Stimulated activated naive CD8-positive, alpha-beta T cell treated with anti-CD3 and anti-CD28 coated beads, Interleukin-15, amount 100 ng/mL, for 72 hours (primary cell): Measurements from ENCODE around the gene MCEE.
A peak's percentile ranks its signal among the peaks of the same experiment; 100 is the strongest.
"Not testable (repeated sequence)": the region's sequence is repeated elsewhere in the genome, so short reads cannot be mapped to it uniquely, and the experiment has no call there.

Experiments used
- ATAC-seq: fragments of 150-1000 bp; cut with Tn5 transposase; 2 replicates; pipeline ENCODE4 v1.10.0; 2021; ENCODE audit warnings: mild to moderate bottlenecking, moderate library complexity
- DNase-seq, 2 donors: peaks; one replicate each; pipeline ENCODE4 v3.0.0; 2021 to 2022
- H3K27ac Mint-ChIP-seq, 2 donors: one replicate each; pipeline ENCODE4 v1.8.0; 2022; ENCODE audit warnings: mild to moderate bottlenecking in 2 of 2, mixed read lengths in 2 of 2, moderate library complexity in 2 of 2
- H3K27me3 Mint-ChIP-seq: one replicate; pipeline ENCODE4 v1.8.0; 2022; ENCODE audit warnings: mixed read lengths
- H3K4me1 Mint-ChIP-seq: one replicate; pipeline ENCODE4 v1.8.0; 2022; ENCODE audit warnings: mild to moderate bottlenecking, mixed read lengths
- H3K4me3 Mint-ChIP-seq, 2 donors: one replicate each; pipeline ENCODE4 v1.8.0; 2022; ENCODE audit warnings: mild to moderate bottlenecking in 2 of 2, mixed read lengths in 2 of 2, moderate library complexity in 1 of 2
- H3K9me3 Mint-ChIP-seq, 2 donors: one replicate each; pipeline ENCODE4 v1.8.0; 2022; ENCODE audit warnings: mixed read lengths in 2 of 2

The MCEE gene

DNA sequence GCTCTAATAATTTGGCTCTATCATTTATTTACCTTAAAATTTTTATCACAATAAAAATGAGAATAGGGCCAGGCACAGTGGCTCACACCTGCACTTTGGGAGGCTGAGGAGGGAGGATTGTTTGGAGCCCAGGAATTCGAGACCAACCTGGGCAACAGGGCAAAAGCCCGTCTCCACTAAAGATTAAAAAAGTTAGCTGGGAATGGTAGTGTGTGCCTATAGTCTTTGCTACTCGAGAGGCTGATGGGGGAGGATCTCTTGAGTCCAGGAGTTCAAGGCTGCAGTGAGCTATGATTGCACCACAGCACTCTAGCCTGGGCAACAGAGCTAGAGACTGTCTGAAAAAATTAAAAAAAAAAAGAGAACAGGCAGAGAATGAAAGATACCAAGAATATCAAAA, 6.1 kb upstream of the MCEE start:
- no peak for ATAC-seq
- Mint-ChIP-seq H3K4me3 (no peak overlapping the region), H3K4me1 (no peaks in the 10 kb centered on the region), H3K27ac (no peak overlapping the region), H3K27me3 (no peaks in the 10 kb centered on the region), H3K9me3 (no peaks in the 10 kb centered on the region)
- DNase-seq, result no peak

DNA sequence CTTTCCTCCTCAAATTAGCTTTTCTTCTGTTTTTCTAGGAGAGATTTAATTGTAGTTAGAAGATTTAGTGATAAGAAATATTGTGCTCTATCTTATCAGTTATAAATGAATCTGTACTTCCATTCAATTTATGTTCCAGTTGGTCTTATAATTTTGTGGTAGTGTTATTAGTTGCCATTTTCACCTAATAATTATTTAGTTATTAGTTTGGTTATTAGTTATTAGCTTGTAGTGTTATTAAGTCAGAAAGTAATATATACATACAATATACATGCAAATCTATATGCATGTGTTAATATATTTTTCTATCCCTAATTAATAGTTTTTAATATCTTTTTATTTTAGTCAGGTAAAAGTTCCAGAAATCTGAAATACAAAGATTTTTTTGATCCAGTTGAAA, 3.6 kb upstream of the MCEE start:
- no peak for ATAC-seq

DNA sequence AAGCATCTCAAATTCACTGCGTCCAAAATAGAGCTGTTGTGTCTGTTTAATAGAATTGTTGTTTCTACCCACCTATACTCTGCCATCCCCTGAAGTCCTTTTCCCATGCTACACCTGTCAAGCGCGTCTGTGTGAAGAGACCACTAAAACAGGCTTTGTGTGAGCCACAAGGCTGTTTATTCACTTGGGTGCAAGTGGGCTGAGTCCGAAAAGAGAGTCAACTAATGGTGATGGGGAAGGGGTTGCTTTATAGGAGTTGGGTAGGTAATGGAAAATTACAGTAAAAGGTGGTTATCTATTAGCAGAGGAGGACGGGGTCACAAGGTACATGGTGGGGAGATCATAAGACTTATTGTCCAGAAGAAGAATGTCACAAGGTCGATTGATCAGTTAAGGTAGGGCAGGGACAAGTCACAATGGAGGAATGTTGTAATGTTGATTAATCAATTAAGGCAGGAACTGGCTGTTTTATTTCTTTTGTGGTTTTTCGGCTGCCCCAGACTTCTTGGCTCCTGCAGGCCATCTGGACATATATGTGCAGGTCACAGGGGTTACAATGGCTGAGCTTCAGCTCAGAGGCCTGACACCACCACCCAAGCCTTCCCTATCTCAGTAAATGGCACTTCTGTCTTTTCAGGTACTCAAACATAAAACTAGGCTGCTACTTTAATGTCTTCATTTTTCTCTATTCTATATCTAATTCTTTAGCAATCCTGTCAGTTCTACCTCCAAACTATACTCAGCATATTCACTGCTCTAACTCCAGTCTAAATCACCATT, 1.5 kb upstream of the MCEE start:
- not testable (repeated sequence) for ATAC-seq, H3K4me1 Mint-ChIP-seq, H3K27me3 Mint-ChIP-seq, H3K27ac Mint-ChIP-seq, H3K4me3 Mint-ChIP-seq, H3K9me3 Mint-ChIP-seq, DNase-seq

More for the DNA sequence above, 3.6 kb upstream of the MCEE start:
- DNase-seq, result no peak
- Mint-ChIP-seq H3K27me3 (no peaks in the 10 kb centered on the region), H3K4me3 (no peak overlapping the region), H3K4me1 (no peaks in the 10 kb centered on the region), H3K9me3 (no peaks in the 10 kb centered on the region), H3K27ac (no peak overlapping the region)

DNA sequence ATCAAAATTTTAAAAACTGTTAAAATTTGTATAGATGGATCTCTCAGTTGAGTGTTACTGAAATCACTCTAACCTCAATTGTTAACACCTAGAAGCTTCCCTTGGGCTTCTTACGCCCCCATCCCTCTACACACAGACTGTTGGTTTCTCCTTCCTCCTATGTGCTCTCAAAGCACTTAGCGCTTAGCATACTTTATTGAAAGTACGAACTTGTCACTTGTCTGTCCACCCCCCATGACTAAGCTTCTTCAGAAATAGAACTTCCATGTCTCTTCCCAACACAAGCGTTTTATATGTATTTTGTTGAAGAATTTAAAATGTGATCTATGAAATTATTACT, 846 bp upstream of the MCEE start:
- Mint-ChIP-seq H3K27ac (no peak overlapping the region), H3K27me3 (no peaks in the 10 kb centered on the region), H3K9me3 (no peaks in the 10 kb centered on the region), H3K4me3 (no peak overlapping the region), H3K4me1 (peaks cover 8% of the 10 kb centered on the region)
- DNase-seq, result no peak
- ATAC-seq, result peak; percentile 42

GRCh38 chr2:71129902-71130151, 202 bp downstream of the MCEE start:
- no peak for DNase-seq
- Mint-ChIP-seq H3K4me1 (peaks cover 8% of the 10 kb centered on the region), H3K4me3 (no peak overlapping the region), H3K9me3 (no peaks in the 10 kb centered on the region), H3K27me3 (no peaks in the 10 kb centered on the region), H3K27ac (no peak overlapping the region)
- ATAC-seq, result peak; percentile 63

DNA sequence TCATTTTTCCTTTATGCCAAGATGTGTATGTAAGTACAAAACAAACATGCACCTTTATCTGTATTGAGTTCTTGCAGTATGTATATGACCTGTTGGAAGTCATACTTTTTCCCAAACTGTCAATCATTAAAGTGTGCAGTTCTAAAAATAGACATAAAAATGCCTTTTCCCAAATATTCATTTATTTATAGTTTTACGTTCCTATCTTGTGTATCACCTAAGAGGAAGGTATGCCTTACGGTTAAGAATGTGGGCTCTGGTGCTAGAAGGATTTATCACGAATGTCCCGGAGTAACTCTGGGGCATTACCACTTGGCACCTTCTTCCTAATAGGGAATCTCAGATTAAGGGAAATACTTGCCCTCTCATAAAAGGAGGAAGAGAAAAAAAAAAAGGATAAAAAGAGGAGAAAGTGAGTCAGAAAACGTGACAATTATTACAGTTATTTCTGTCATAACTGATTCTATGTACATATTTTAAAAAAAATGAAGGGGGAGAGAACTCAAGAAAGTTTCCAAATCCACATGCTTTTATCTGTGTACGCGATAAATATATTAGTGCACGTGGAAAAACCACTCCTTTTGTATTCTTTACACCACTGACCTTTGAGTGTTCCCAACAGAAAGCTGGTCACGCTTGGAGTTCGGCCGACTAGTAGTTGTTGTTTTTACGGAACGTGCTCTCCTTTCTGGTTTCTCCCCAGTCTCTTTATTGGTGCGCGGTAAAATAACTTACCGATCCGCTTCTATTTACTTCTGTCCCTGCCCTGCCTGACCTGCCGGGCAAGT, 721 bp downstream of the MCEE start:
- DNase-seq (no peak), ATAC-seq (no peak)
- peaks cover 8% of the 10 kb centered on the region for H3K4me1 Mint-ChIP-seq
- H3K4me3 Mint-ChIP-seq, result no peak overlapping the region
- no peaks in the 10 kb centered on the region for H3K9me3 Mint-ChIP-seq
- H3K27me3 Mint-ChIP-seq, result no peaks in the 10 kb centered on the region
- peak overlapping the region; percentile 58 to 97 for H3K27ac Mint-ChIP-seq

- no peak overlapping the region for H3K4me3 Mint-ChIP-seq
- H3K27ac Mint-ChIP-seq, result no peak overlapping the region
- no peaks in the 10 kb centered on the region for H3K27me3 Mint-ChIP-seq
- DNase-seq (no peak), ATAC-seq (no peak)
- peaks cover 8% of the 10 kb centered on the region for H3K4me1 Mint-ChIP-seq
- peaks cover 0 to 8% of the 10 kb centered on the region in 2 donors for H3K9me3 Mint-ChIP-seq
These were observed 3.1 kb downstream of the MCEE start for GRCh38 chr2:71126957-71127356.

- Mint-ChIP-seq H3K27ac (no peak overlapping the region), H3K9me3 (peaks cover 0 to 8% of the 10 kb centered on the region in 2 donors), H3K4me1 (peaks cover 8% of the 10 kb centered on the region), H3K27me3 (no peaks in the 10 kb centered on the region), H3K4me3 (no peak overlapping the region)
- DNase-seq (no peak), ATAC-seq (no peak)
These were observed 4.3 kb downstream of the MCEE start for GRCh38 chr2:71125506-71126294.

GRCh38 chr2:71122387-71123298, 7.4 kb downstream of the MCEE start:
- Mint-ChIP-seq H3K4me1 (peaks cover 5% of the 10 kb centered on the region), H3K9me3 (peaks cover 0 to 8% of the 10 kb centered on the region in 2 donors), H3K27me3 (no peaks in the 10 kb centered on the region), H3K27ac (no peak overlapping the region), H3K4me3 (no peak overlapping the region)
- DNase-seq, result no peak
- ATAC-seq, result no peak

GRCh38 chr2:71121479-71121878, 8.6 kb downstream of the MCEE start:
- Mint-ChIP-seq H3K4me3 (no peak overlapping the region), H3K9me3 (peaks cover 0 to 8% of the 10 kb centered on the region in 2 donors), H3K27ac (no peak overlapping the region), H3K4me1 (peaks cover 4% of the 10 kb centered on the region), H3K27me3 (no peaks in the 10 kb centered on the region)
- no peak for DNase-seq
- no peak for ATAC-seq

GRCh38 chr2:71120195-71120594, 9.8 kb downstream of the MCEE start:
- Mint-ChIP-seq H3K4me3 (no peak overlapping the region), H3K4me1 (peaks cover 4% of the 10 kb centered on the region), H3K9me3 (peaks cover 0 to 8% of the 10 kb centered on the region in 2 donors), H3K27me3 (no peaks in the 10 kb centered on the region), H3K27ac (no peak overlapping the region)
- no peak for ATAC-seq
- no peak for DNase-seq

GRCh38 chr2:71117063-71117462, 13.0 kb downstream of the MCEE start:
- Mint-ChIP-seq H3K27ac (no peak overlapping the region), H3K4me1 (peaks cover 4% of the 10 kb centered on the region), H3K27me3 (no peaks in the 10 kb centered on the region), H3K4me3 (no peak overlapping the region), H3K9me3 (no peaks in the 10 kb centered on the region)
- ATAC-seq, result no peak
- no peak for DNase-seq

- H3K9me3 Mint-ChIP-seq, result no peaks in the 10 kb centered on the region
- DNase-seq, result no peak
- H3K27ac Mint-ChIP-seq, result no peak overlapping the region
- no peaks in the 10 kb centered on the region for H3K27me3 Mint-ChIP-seq
- H3K4me1 Mint-ChIP-seq, result peaks cover 4% of the 10 kb centered on the region
- ATAC-seq, result no peak
- H3K4me3 Mint-ChIP-seq, result no peak overlapping the region
These were observed 16.2 kb downstream of the MCEE start for GRCh38 chr2:71113843-71114242.

- no peaks in the 10 kb centered on the region for H3K4me1 Mint-ChIP-seq
- peak overlapping the region in 1 of 2 donors; percentile 28 for H3K27ac Mint-ChIP-seq
- peaks cover 5 to 8% of the 10 kb centered on the region in 2 donors for H3K9me3 Mint-ChIP-seq
- no peaks in the 10 kb centered on the region for H3K27me3 Mint-ChIP-seq
- DNase-seq (no peak), ATAC-seq (no peak)
- no peak overlapping the region for H3K4me3 Mint-ChIP-seq
These were observed 21.9 kb downstream of the MCEE start for GRCh38 chr2:71108091-71108490.

GRCh38 chr2:71106463-71106862, 23.6 kb downstream of the MCEE start:
- not testable (repeated sequence) for H3K4me3 Mint-ChIP-seq, H3K27ac Mint-ChIP-seq, DNase-seq, H3K27me3 Mint-ChIP-seq, H3K4me1 Mint-ChIP-seq, H3K9me3 Mint-ChIP-seq, ATAC-seq
